HepG2 (cell line): ENCODE measurements around the gene KLHL5. TPM values are rescaled to one million over a fixed set of nuclear protein-coding genes. Genes with fewer than 3 reads are reported as not detected.

ENCODE experiments used
- AGO2 ChIP-seq: fragments of 200-400 bp; formaldehyde crosslinking; optimal IDR thresholded peaks from 2 replicates; pipeline ENCODE3; 2017; ENCODE audit warnings: mild to moderate bottlenecking, low read depth, low read length, moderate library complexity
- CEBPG ChIP-seq: IDR thresholded peaks from 2 replicates; pipeline ENCODE4 v1.6.1; 2016
- FOXP4 ChIP-seq: sonication (generic); formaldehyde crosslinking; IDR thresholded peaks from 2 replicates; pipeline ENCODE4 v1.4.0; 2020; ENCODE audit warnings: missing genetic modification reagents
- HBP1 ChIP-seq: IDR thresholded peaks from 2 replicates; pipeline ENCODE4 v1.6.1; 2016; ENCODE audit warnings: low read depth, control low read depth
- HMGA1 ChIP-seq: sonication (generic); formaldehyde crosslinking; conservative IDR thresholded peaks from 2 replicates; pipeline ENCODE4 v1.4.0; 2020; ENCODE audit warnings: missing genetic modification reagents
- IKZF1 ChIP-seq: fragments of 450-650 bp; IDR thresholded peaks from 2 replicates; pipeline ENCODE4 v1.7.1; 2016
- NCOR1 ChIP-seq: fragments of 200-600 bp; sonication (generic); IDR thresholded peaks from 2 replicates; pipeline ENCODE4 v1.7.0; 2017; ENCODE audit warnings: antibody characterized with exemption, low read length, borderline replicate concordance
- PAXIP1 ChIP-seq: sonication (generic); formaldehyde crosslinking; conservative IDR thresholded peaks from 2 replicates; pipeline ENCODE4 v1.4.0; 2020; ENCODE audit warnings: mild to moderate bottlenecking, missing genetic modification reagents, moderate library complexity
- TSC22D2 ChIP-seq: sonication (generic); formaldehyde crosslinking; IDR thresholded peaks from 2 replicates; pipeline ENCODE4 v1.5.1; 2020; ENCODE audit warnings: missing genetic modification reagents, mild to moderate bottlenecking, borderline replicate concordance
- U2AF2 ChIP-seq: fragments of 200-400 bp; formaldehyde crosslinking; IDR thresholded peaks from 2 replicates; pipeline ENCODE4 v1.6.1; 2017; ENCODE audit warnings: low read depth, mild to moderate bottlenecking, low read length
- ZBTB1 ChIP-seq: sonication (generic); formaldehyde crosslinking; IDR thresholded peaks from 2 replicates; pipeline ENCODE4 v1.4.0; 2020; ENCODE audit warnings: missing genetic modification reagents, borderline replicate concordance
- ZMYM4 ChIP-seq: sonication (generic); formaldehyde crosslinking; IDR thresholded peaks from 2 replicates; pipeline ENCODE4 v1.8.1; 2023; ENCODE audit warnings: mild to moderate bottlenecking, missing genetic modification reagents
- ZNF292 ChIP-seq: sonication (generic); formaldehyde crosslinking; IDR thresholded peaks from 2 replicates; pipeline ENCODE4 v1.8.1; 2022; ENCODE audit warnings: mild to moderate bottlenecking, low read depth, missing genetic modification reagents, borderline replicate concordance
- ZNF550 ChIP-seq: sonication (generic); formaldehyde crosslinking; IDR thresholded peaks from 2 replicates; pipeline ENCODE4 v1.4.0; 2020; ENCODE audit warnings: mild to moderate bottlenecking, missing genetic modification reagents, borderline replicate concordance
- polyA plus RNA-seq, 8 experiments: library from polyadenylated mRNA; depleted of rRNA in 3 of 8; stranded (reverse) in 7 of 8; unstranded in 1 of 8; fragments of >200 nt; fragmentation: Illumina TruSeq in 4 of 8; extraction: Trizol in 4 of 8; gene quantifications; 2 replicates each; pipeline versions ENCODE4 v1.2.1 to v1.2.3, GENCODE V29; 2011 to 2016; ENCODE audit warnings: low read depth in 4 of 8, missing spikeins in 1 of 8, mixed read lengths in 1 of 8; ENCODE audit not compliant: insufficient read depth in 1 of 8
- total RNA-seq, 5 experiments: library from RNA; depleted of rRNA; stranded (reverse); fragments of >200 nt; fragmentation: Illumina TruSeq; extraction: Trizol; gene quantifications; 2 replicates each; pipeline ENCODE4 v1.2.3, GENCODE V29; 2016; ENCODE audit warnings: low read depth in 1 of 5
- TF ChIP-seq, protein P1 (sequence below): sonication (generic); formaldehyde crosslinking; IDR thresholded peaks from 2 replicates; pipeline ENCODE4 v1.5.0; 2020; ENCODE audit warnings: mild to moderate bottlenecking, missing genetic modification reagents, moderate library complexity

Gene KLHL5
- total and polyA plus RNA-seq, 2 of the 13 experiments (the other 11 are each of a cell fraction or from before 2014, with no cell fraction given) = 36.2 to 38.7 TPM

DNA sequence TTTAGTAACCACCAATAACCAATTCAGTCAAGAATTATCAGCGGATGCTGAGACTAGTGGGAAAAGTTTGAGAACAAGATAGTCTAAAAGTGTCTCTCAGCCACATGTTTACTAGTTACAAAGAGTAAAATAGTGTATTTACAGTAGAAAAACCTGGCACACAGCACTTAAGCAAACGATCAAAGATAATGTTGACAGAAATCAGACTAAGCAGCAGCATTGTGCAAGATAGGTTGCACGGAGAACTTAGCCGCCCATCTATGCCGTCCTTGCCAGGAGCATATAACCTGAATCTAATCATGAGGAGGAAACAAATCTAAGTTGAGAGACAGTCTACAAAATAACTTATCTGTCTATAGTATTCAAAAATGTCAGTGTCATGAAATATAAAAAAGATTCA lies 35.3 kb downstream of the KLHL5 start (continued):
- TF ChIP-seq NCOR1 = no peak
- TF ChIP-seq IKZF1 = no peak
- TF ChIP-seq ZNF292 (CRISPR knock-in tag) = no peak
- TF ChIP-seq AGO2 = no peak
- no peak for TF ChIP-seq ZNF550 (CRISPR knock-in tag)
- TF ChIP-seq HBP1 = no peak
- TF ChIP-seq ZBTB1 (CRISPR knock-in tag) = no peak
- peak; percentile 61; the same call in 1 of the 2 replicates for TF ChIP-seq CEBPG (CRISPR knock-in tag)
- TF ChIP-seq ZMYM4 (CRISPR knock-in tag) = 0 out of 2 replicates have a peak, but pooled peaks have one; percentile 32
- TF ChIP-seq TSC22D2 = no peak
- 0 out of 2 replicates have a peak, but pooled peaks have one; percentile 42 for TF ChIP-seq FOXP4 (CRISPR knock-in tag)
- TF ChIP-seq, protein P1, sequence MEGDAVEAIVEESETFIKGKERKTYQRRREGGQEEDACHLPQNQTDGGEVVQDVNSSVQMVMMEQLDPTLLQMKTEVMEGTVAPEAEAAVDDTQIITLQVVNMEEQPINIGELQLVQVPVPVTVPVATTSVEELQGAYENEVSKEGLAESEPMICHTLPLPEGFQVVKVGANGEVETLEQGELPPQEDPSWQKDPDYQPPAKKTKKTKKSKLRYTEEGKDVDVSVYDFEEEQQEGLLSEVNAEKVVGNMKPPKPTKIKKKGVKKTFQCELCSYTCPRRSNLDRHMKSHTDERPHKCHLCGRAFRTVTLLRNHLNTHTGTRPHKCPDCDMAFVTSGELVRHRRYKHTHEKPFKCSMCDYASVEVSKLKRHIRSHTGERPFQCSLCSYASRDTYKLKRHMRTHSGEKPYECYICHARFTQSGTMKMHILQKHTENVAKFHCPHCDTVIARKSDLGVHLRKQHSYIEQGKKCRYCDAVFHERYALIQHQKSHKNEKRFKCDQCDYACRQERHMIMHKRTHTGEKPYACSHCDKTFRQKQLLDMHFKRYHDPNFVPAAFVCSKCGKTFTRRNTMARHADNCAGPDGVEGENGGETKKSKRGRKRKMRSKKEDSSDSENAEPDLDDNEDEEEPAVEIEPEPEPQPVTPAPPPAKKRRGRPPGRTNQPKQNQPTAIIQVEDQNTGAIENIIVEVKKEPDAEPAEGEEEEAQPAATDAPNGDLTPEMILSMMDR = no peak
- TF ChIP-seq U2AF2 = no peak
- no peak for TF ChIP-seq HMGA1 (CRISPR knock-in tag)
- TF ChIP-seq PAXIP1 = peak; percentile 43
